Loucy (cell line): ENCODE results near the gene EPB41.

ENCODE experiments used
- H2AFZ ChIP-seq: fragments of 200-600 bp; sonication (generic); 2 replicates; pipeline ENCODE4 v1.6.0; 2016; ENCODE audit warnings: antibody characterized with exemption, mild to moderate bottlenecking, low read length, moderate library complexity
- H3F3A ChIP-seq: fragments of 200-600 bp; 2 replicates; pipeline ENCODE4 v1.6.0; 2016; ENCODE audit warnings: antibody characterized with exemption, low read depth, mild to moderate bottlenecking
- H3K27me3 ChIP-seq: fragments of 200-600 bp; sonication (generic); 2 replicates; pipeline ENCODE4 v1.6.1; 2014; ENCODE audit warnings: low read length, mild to moderate bottlenecking; ENCODE audit not compliant: insufficient read depth, poor library complexity, severe bottlenecking
- H3K36me3 ChIP-seq: fragments of 200-600 bp; sonication (generic); 2 replicates; pipeline ENCODE4 v1.6.1; 2016; ENCODE audit warnings: low read length; ENCODE audit not compliant: insufficient read depth
- H3K4me1 ChIP-seq: fragments of 200-600 bp; sonication (generic); 2 replicates; pipeline ENCODE4 v1.5.1; 2014; ENCODE audit warnings: low read length, mild to moderate bottlenecking; ENCODE audit not compliant: insufficient read depth, poor library complexity, severe bottlenecking
- H3K4me2 ChIP-seq: fragments of 200-600 bp; sonication (generic); 2 replicates; pipeline ENCODE4 v1.6.0; 2014; ENCODE audit warnings: antibody characterized with exemption, low read length, low read depth, mild to moderate bottlenecking; ENCODE audit not compliant: poor library complexity, severe bottlenecking
- H3K4me3 ChIP-seq: fragments of 200-600 bp; sonication (generic); 2 replicates; pipeline ENCODE4 v1.5.1; 2014; ENCODE audit warnings: low read length, mild to moderate bottlenecking, mixed read lengths; ENCODE audit not compliant: poor library complexity, severe bottlenecking
- H3K79me2 ChIP-seq: fragments of 200-600 bp; sonication (generic); 2 replicates; pipeline ENCODE4 v1.6.1; 2014; ENCODE audit warnings: low read length; ENCODE audit not compliant: insufficient read depth
- H3K9ac ChIP-seq: fragments of 200-600 bp; sonication (generic); 2 replicates; pipeline ENCODE4 v1.6.0; 2014; ENCODE audit warnings: mild to moderate bottlenecking, low read depth, low read length, moderate library complexity; ENCODE audit not compliant: poor library complexity, severe bottlenecking
- H3K9me2 ChIP-seq: fragments of 200-600 bp; sonication (generic); replicated peaks from 2 replicates; pipeline ENCODE4 v1.6.1; 2016; ENCODE audit warnings: low read depth, low read length, mixed read lengths
- H3K9me3 ChIP-seq: fragments of 200-600 bp; sonication (generic); 2 replicates; pipeline ENCODE4 v1.6.1; 2014; ENCODE audit warnings: mild to moderate bottlenecking, antibody characterized with exemption, low read length, low read depth; ENCODE audit not compliant: insufficient read depth
- H4K20me1 ChIP-seq: fragments of 200-600 bp; sonication (generic); 2 replicates; pipeline ENCODE4 v1.6.0; 2014; ENCODE audit warnings: antibody characterized with exemption, low read length, mild to moderate bottlenecking; ENCODE audit not compliant: insufficient read depth, poor library complexity, severe bottlenecking
- EZH2phosphoT487 ChIP-seq: fragments of 200-600 bp; IDR thresholded peaks from 2 replicates; pipeline ENCODE4 v1.6.1; 2018; ENCODE audit warnings: antibody characterized with exemption, mild to moderate bottlenecking, moderate library complexity, borderline replicate concordance
- TF ChIP-seq, protein P1 (sequence below): fragments of 200-600 bp; sonication (generic); conservative IDR thresholded peaks from 2 replicates; pipeline ENCODE4 v1.5.1; 2014; ENCODE audit warnings: mild to moderate bottlenecking, antibody characterized with exemption, low read length

The EPB41 gene

DNA sequence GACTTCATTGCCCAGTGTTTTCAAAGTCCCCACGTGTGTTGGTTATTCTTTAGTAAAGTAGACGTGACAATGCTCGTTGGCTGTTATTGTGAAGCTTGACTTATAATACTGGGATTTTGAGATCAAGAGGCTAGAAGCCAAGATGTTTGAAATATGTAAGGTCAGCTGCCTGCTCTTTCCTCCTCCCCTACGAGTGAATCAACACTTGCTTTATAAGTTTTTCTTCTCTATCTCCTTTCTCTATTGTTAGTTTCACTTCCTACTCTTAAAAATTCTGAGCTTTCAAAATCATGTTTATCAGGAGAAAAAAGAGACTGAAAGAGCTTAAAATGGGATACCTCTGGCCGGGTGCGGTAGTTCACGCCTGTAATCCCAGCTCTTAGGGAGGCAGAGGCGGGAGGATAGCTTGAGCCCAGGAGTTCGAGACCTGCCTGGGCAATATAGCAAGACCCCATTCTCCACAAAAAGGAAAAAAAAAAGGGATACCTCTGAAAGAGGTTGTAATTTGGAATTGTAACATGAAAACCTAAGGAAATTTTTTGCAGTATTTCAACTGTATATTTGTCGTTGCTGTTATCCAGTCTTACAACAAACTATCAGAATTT is 72.0 kb downstream of the EPB41 start:
- Histone ChIP-seq H3F3A (no peaks in the 10 kb centered on the region), H3K27me3 (no peaks in the 10 kb centered on the region), H4K20me1 (no peaks in the 10 kb centered on the region), H3K4me3 (no peak overlapping the region), H3K36me3 (peaks cover 11% of the 10 kb centered on the region; the same call in 1 of the 2 replicates), H3K9me2 (no peaks in the 10 kb centered on the region), H3K4me2 (no peak overlapping the region), H3K9ac (no peak overlapping the region), H3K9me3 (no peaks in the 10 kb centered on the region), H2AFZ (no peak overlapping the region), H3K79me2 (peaks cover 26% of the 10 kb centered on the region; the same call in 1 of the 2 replicates), H3K4me1 (no peaks in the 10 kb centered on the region)
- no peak for TF ChIP-seq EZH2phosphoT487
- TF ChIP-seq, protein P1, sequence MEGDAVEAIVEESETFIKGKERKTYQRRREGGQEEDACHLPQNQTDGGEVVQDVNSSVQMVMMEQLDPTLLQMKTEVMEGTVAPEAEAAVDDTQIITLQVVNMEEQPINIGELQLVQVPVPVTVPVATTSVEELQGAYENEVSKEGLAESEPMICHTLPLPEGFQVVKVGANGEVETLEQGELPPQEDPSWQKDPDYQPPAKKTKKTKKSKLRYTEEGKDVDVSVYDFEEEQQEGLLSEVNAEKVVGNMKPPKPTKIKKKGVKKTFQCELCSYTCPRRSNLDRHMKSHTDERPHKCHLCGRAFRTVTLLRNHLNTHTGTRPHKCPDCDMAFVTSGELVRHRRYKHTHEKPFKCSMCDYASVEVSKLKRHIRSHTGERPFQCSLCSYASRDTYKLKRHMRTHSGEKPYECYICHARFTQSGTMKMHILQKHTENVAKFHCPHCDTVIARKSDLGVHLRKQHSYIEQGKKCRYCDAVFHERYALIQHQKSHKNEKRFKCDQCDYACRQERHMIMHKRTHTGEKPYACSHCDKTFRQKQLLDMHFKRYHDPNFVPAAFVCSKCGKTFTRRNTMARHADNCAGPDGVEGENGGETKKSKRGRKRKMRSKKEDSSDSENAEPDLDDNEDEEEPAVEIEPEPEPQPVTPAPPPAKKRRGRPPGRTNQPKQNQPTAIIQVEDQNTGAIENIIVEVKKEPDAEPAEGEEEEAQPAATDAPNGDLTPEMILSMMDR: no peak

DNA sequence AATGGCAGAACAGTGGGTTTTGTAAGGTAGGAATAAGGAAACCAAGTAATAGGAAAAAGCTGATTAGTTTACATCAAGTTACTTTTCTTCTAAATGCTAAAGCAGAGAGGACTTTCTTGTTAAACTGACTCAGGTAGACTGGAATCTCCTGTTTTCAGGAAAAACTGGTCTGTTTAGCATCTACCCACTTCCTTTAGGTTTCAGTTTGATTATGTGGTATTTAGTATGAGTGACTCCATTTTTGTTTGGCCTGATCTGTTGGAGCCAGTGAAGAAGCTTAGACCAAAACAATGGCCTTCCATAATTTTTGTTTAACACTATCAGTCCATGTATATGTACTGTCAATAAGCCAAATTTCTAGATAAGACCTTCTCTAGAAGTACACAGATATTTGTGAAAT is 88.4 kb downstream of the EPB41 start:
- Histone ChIP-seq H4K20me1 (no peaks in the 10 kb centered on the region), H3K79me2 (no peaks in the 10 kb centered on the region), H3K9me2 (no peaks in the 10 kb centered on the region), H2AFZ (no peak overlapping the region), H3F3A (no peaks in the 10 kb centered on the region), H3K27me3 (no peaks in the 10 kb centered on the region), H3K4me1 (no peaks in the 10 kb centered on the region), H3K36me3 (peaks cover 11% of the 10 kb centered on the region; the same call in 1 of the 2 replicates), H3K9ac (no peak overlapping the region), H3K9me3 (no peaks in the 10 kb centered on the region), H3K4me3 (no peak overlapping the region), H3K4me2 (no peak overlapping the region)
- TF ChIP-seq, protein P1: no peak
- TF ChIP-seq EZH2phosphoT487: no peak

DNA sequence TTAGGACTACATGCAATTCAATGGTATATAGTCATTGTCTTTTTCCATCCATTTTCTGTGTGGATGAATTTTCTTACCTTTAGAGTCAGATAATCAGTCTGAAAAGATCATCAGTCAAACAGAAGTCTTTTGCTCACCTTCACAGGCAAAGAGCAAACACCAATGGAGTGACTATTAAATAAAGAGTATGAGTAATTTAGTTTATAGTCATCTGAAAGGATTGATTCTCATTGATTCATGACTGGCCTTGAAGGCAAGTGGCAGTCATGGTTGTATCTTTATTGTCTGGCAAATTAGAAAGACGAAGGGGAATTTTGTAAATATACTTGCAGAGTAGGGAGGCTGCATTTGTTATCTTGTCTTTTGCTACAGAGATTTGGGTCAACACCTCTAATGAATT is 89.9 kb downstream of the EPB41 start:
- Histone ChIP-seq H3F3A (no peaks in the 10 kb centered on the region), H3K9ac (no peak overlapping the region), H2AFZ (no peak overlapping the region), H3K9me2 (no peaks in the 10 kb centered on the region), H3K9me3 (no peaks in the 10 kb centered on the region), H3K4me1 (no peaks in the 10 kb centered on the region), H3K27me3 (no peaks in the 10 kb centered on the region), H3K4me3 (no peak overlapping the region), H4K20me1 (no peaks in the 10 kb centered on the region), H3K79me2 (no peaks in the 10 kb centered on the region), H3K4me2 (no peak overlapping the region), H3K36me3 (peaks cover 11% of the 10 kb centered on the region; the same call in 1 of the 2 replicates)
- no peak for TF ChIP-seq EZH2phosphoT487

DNA sequence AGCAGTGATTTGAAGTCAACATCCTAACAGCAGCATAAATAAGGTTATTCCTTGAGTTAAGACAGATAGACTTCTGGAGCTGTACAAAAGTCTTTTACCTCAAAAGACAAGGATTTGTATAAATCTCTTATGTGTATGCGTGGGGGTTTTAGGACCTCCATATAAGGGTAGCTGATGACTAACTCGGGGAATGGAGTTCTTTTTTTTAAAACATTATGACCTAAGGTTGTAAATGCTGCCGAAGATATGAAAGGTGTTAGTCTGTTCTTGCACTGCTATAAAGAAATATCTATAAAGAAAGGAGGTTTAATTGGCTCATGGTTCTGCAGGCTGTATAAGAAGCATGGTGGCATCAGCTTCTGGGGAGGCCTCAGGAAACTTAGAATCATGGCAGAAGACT is 90.4 kb downstream of the EPB41 start:
- Histone ChIP-seq H3K36me3 (peaks cover 11% of the 10 kb centered on the region; the same call in 1 of the 2 replicates), H3K4me2 (no peak overlapping the region), H3F3A (no peaks in the 10 kb centered on the region), H3K9ac (no peak overlapping the region), H2AFZ (no peak overlapping the region), H4K20me1 (no peaks in the 10 kb centered on the region), H3K9me2 (no peaks in the 10 kb centered on the region), H3K9me3 (no peaks in the 10 kb centered on the region), H3K4me3 (no peak overlapping the region), H3K4me1 (no peaks in the 10 kb centered on the region), H3K79me2 (no peaks in the 10 kb centered on the region), H3K27me3 (no peaks in the 10 kb centered on the region)
- TF ChIP-seq EZH2phosphoT487: no peak
- TF ChIP-seq, protein P1: no peak
